HEK293T (cell line): ENCODE results near the gene CYP2J2.

Source experiments
- BHLHE40 ChIP-seq: fragments of 450-650 bp; IDR thresholded peaks from 2 replicates; pipeline ENCODE4 v1.6.1; 2016; ENCODE audit warnings: mild to moderate bottlenecking, moderate library complexity, borderline replicate concordance
- ELF4 ChIP-seq: fragments of 450-650 bp; IDR thresholded peaks from 2 replicates; pipeline ENCODE4 v1.6.1; 2017; ENCODE audit warnings: antibody characterized with exemption
- TARDBP ChIP-seq: fragments of 450-650 bp; IDR thresholded peaks from 2 replicates; pipeline ENCODE4 v1.6.1; 2016
- TF ChIP-seq, protein P1 (sequence below): fragments of 450-650 bp; IDR thresholded peaks from 2 replicates; pipeline ENCODE4 v1.6.1; 2016

DNA sequence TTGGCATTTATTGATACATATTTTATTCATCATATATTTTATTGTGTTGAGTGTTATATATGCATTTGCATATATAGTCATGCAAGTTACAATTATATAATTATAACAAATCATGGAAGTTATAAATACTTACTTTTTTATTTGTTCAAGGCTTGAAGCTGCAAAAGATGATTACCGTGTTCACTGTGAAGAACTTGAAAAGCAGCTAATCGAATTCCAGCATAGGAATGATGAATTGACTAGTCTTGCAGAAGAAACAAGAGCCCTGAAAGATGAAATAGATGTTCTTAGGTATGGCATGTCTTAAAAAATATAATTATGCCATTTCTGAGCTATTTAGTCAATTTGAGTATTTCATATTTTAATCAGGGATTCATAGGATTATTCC lies 79.7 kb downstream of the CYP2J2 start:
- TF ChIP-seq BHLHE40, result no peak
- TF ChIP-seq, protein P1, sequence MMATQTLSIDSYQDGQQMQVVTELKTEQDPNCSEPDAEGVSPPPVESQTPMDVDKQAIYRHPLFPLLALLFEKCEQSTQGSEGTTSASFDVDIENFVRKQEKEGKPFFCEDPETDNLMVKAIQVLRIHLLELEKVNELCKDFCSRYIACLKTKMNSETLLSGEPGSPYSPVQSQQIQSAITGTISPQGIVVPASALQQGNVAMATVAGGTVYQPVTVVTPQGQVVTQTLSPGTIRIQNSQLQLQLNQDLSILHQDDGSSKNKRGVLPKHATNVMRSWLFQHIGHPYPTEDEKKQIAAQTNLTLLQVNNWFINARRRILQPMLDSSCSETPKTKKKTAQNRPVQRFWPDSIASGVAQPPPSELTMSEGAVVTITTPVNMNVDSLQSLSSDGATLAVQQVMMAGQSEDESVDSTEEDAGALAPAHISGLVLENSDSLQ, result no peak
- no peak for TF ChIP-seq ELF4
- TF ChIP-seq TARDBP, result no peak
